HCT116 (cell line): ENCODE results near the gene ZZZ3. TPM values are rescaled to one million over a fixed set of nuclear protein-coding genes. Genes with fewer than 3 reads are reported as not detected.

ENCODE experiments used
- ATAC-seq: fragments of 200-7000 bp; cut with Tn5 transposase; 2 replicates; pipeline ENCODE4 v1.9.1; 2020; ENCODE audit warnings: mild to moderate bottlenecking, moderate library complexity
- BruUV-seq: library from RNA; stranded (reverse); fragments of 400-500 nt; replicated peaks from 2 replicates; lab custom pipeline; 2021; lab: Mats Ljungman, UMichigan
- CTCF ChIA-PET: fragments of 300-600 bp; sonication (Branson Sonifier 250); formaldehyde crosslinking; loops from one replicate; lab custom pipeline; 2021; ENCODE audit warnings: antibody characterized with exemption; lab: Charles Lee
- POLR2A ChIA-PET: fragments of 300-600, 350-600 bp; sonication (Branson Sonifier 250); formaldehyde crosslinking; loops from one replicate; lab custom pipeline; 2021; ENCODE audit warnings: antibody characterized with exemption; lab: Charles Lee
- RAD21 ChIA-PET, 2 experiments: fragments of 300-600 bp; sonication (Branson Sonifier 250); formaldehyde crosslinking; loops; one replicate each; lab custom pipeline; 2023; ENCODE audit warnings: low total read pairs in 2 of 2; ENCODE audit not compliant: uncharacterized antibody in 2 of 2, unreplicated experiment in 2 of 2, low non-redundant PET in 1 of 2; lab: Charles Lee
- DNase-seq: peaks from one replicate; pipeline ENCODE4 v3.0.0-alpha.2; 2010; ENCODE audit warnings: low read depth, low spot score
- H2AFZ ChIP-seq: fragments of 200-600 bp; shearing (Covaris generic), sonication (generic); 2 replicates; pipeline ENCODE4 v1.6.1; 2017; ENCODE audit warnings: low read depth, mixed run types, mixed read lengths, antibody characterized with exemption, low read length; ENCODE audit not compliant: poor library complexity, severe bottlenecking
- H3K27ac ChIP-seq: 2 replicates; pipeline ENCODE4 v1.5.1; 2012; ENCODE audit warnings: low read depth, low read length
- H3K27me3 ChIP-seq: fragments of 200-600 bp; sonication (generic); 2 replicates; pipeline ENCODE4 v1.6.1; 2016; ENCODE audit warnings: mixed run types, low read length, mixed read lengths; ENCODE audit not compliant: insufficient read depth
- H3K36me3 ChIP-seq, 2 experiments: fragments of 200-500 bp in 1 of 2; fragments of 200-600 bp in 1 of 2; sonication (Bioruptor generic) in 1 of 2; sonication (generic) in 1 of 2; 2 replicates each; pipeline versions ENCODE4 v1.5.1 to v1.6.1; 2014 to 2016; ENCODE audit warnings: low read length in 2 of 2, inconsistent platforms in 1 of 2, mixed read lengths in 1 of 2, mixed run types in 1 of 2; ENCODE audit not compliant: insufficient read depth in 2 of 2, control insufficient read depth in 1 of 2
- H3K4me1 ChIP-seq, 2 experiments: fragments of 200-600 bp in 1 of 2; sonication (generic) in 1 of 2; 2 replicates each; pipeline versions ENCODE4 v1.5.1 to v1.6.1; 2012 to 2017; ENCODE audit warnings: low read length in 2 of 2, inconsistent platforms in 1 of 2, mild to moderate bottlenecking in 1 of 2, mixed read lengths in 1 of 2, mixed run types in 1 of 2, moderate library complexity in 1 of 2; ENCODE audit not compliant: insufficient read depth in 2 of 2, control insufficient read depth in 1 of 2
- H3K4me2 ChIP-seq: fragments of 200-600 bp; sonication (generic); 2 replicates; pipeline ENCODE4 v1.6.1; 2017; ENCODE audit warnings: mixed run types, low read length, mixed read lengths
- H3K4me3 ChIP-seq, 2 experiments: fragments of 200-600 bp in 1 of 2; sonication (generic) in 1 of 2; replicated peaks in 1 of 2; 2 replicates each; pipeline ENCODE4 v1.5.1; 2011 to 2016; ENCODE audit warnings: low read length in 2 of 2, control low read depth in 1 of 2, low read depth in 1 of 2, mild to moderate bottlenecking in 1 of 2, mixed read lengths in 1 of 2, mixed run types in 1 of 2
- H3K79me2 ChIP-seq: fragments of 200-600 bp; sonication (generic); 2 replicates; pipeline ENCODE4 v1.6.1; 2017; ENCODE audit warnings: mild to moderate bottlenecking, mixed run types, low read length, moderate library complexity, mixed read lengths; ENCODE audit not compliant: insufficient read depth
- H3K9ac ChIP-seq: fragments of 200-600 bp; sonication (generic); 2 replicates; pipeline ENCODE4 v1.6.1; 2016; ENCODE audit warnings: low read length, mixed read lengths
- H3K9me2 ChIP-seq: fragments of 200-600 bp; sonication (generic), shearing (Covaris generic); 2 replicates; pipeline ENCODE4 v1.6.1; 2017; ENCODE audit warnings: mixed run types, mild to moderate bottlenecking, moderate library complexity; ENCODE audit not compliant: insufficient read depth
- H3K9me3 ChIP-seq, 2 experiments: fragments of 200-500 bp in 1 of 2; fragments of 200-600 bp in 1 of 2; sonication (Bioruptor generic) in 1 of 2; sonication (generic) in 1 of 2; 2 replicates each; pipeline ENCODE4 v1.6.1; 2014 to 2017; ENCODE audit warnings: low read length in 2 of 2, mixed read lengths in 2 of 2, inconsistent platforms in 1 of 2, low read depth in 1 of 2, mild to moderate bottlenecking in 1 of 2, mixed run types in 1 of 2, moderate library complexity in 1 of 2; ENCODE audit not compliant: control insufficient read depth in 1 of 2, insufficient read depth in 1 of 2
- H4K20me1 ChIP-seq: fragments of 200-600 bp; sonication (generic), shearing (Covaris generic); 2 replicates; pipeline ENCODE4 v1.6.1; 2017; ENCODE audit warnings: mixed run types, mild to moderate bottlenecking, moderate library complexity; ENCODE audit not compliant: insufficient read depth
- ATF3 ChIP-seq: IDR thresholded peaks from 2 replicates; pipeline ENCODE4 v1.6.1; 2012
- CBX3 ChIP-seq: IDR thresholded peaks from 2 replicates; pipeline ENCODE4 v1.6.1; 2012; ENCODE audit warnings: low read depth
- CEBPB ChIP-seq: IDR thresholded peaks from 2 replicates; pipeline ENCODE4 v1.6.1; 2012; ENCODE audit warnings: low read depth
- CTCF ChIP-seq, 3 experiments: fragments of 200-600 bp in 1 of 3; sonication (generic) in 1 of 3; IDR thresholded peaks in 2 of 3; conservative IDR thresholded peaks in 1 of 3; 2 replicates each; pipeline ENCODE4 v1.5.1; 2012 to 2017; ENCODE audit warnings: low read depth in 2 of 3, low read length in 2 of 3, antibody characterized with exemption in 1 of 3, borderline replicate concordance in 1 of 3, control low read depth in 1 of 3, mild to moderate bottlenecking in 1 of 3, mixed read lengths in 1 of 3, mixed run types in 1 of 3, moderate library complexity in 1 of 3; ENCODE audit not compliant: insufficient read depth in 1 of 3
- EGR1 ChIP-seq: IDR thresholded peaks from 2 replicates; pipeline ENCODE4 v1.6.1; 2012; ENCODE audit warnings: low read depth
- ELF1 ChIP-seq: IDR thresholded peaks from 2 replicates; pipeline ENCODE4 v1.6.1; 2012; ENCODE audit warnings: low read depth, borderline replicate concordance
- EZH2 ChIP-seq: fragments of 200-600 bp; sonication (generic); IDR thresholded peaks from 2 replicates; pipeline ENCODE4 v1.6.1; 2017; ENCODE audit warnings: antibody characterized with exemption, mixed run types
- EZH2phosphoT487 ChIP-seq: fragments of 200-600 bp; IDR thresholded peaks from 2 replicates; pipeline ENCODE4 v1.6.1; 2018; ENCODE audit warnings: antibody characterized with exemption, borderline replicate concordance
- FOSL1 ChIP-seq: IDR thresholded peaks from 2 replicates; pipeline ENCODE4 v1.6.1; 2012; ENCODE audit warnings: low read depth
- JUND ChIP-seq: IDR thresholded peaks from 2 replicates; pipeline ENCODE4 v1.6.1; 2012
- MAX ChIP-seq: IDR thresholded peaks from 2 replicates; pipeline ENCODE4 v1.6.1; 2012
- POLR2A ChIP-seq: IDR thresholded peaks from 2 replicates; pipeline ENCODE4 v1.7.0; 2011; ENCODE audit warnings: borderline replicate concordance; ENCODE audit not compliant: insufficient read depth, insufficient read length; ENCODE audit errors: extremely low read depth
- POLR2AphosphoS5 ChIP-seq: IDR thresholded peaks from 2 replicates; pipeline ENCODE4 v1.6.1; 2011; ENCODE audit warnings: mild to moderate bottlenecking, low read depth, low read length, moderate library complexity
- RAD21 ChIP-seq: IDR thresholded peaks from 2 replicates; pipeline ENCODE4 v1.6.1; 2012; ENCODE audit warnings: low read depth, mild to moderate bottlenecking
- SIN3A ChIP-seq: IDR thresholded peaks from 2 replicates; pipeline ENCODE4 v1.6.1; 2012; ENCODE audit warnings: low read depth
- SP1 ChIP-seq: IDR thresholded peaks from 2 replicates; pipeline ENCODE4 v1.6.1; 2012; ENCODE audit warnings: low read depth
- SRF ChIP-seq: IDR thresholded peaks from 2 replicates; pipeline ENCODE4 v1.6.1; 2012; ENCODE audit warnings: low read depth
- TCF7L2 ChIP-seq: IDR thresholded peaks from 2 replicates; pipeline ENCODE4 v1.7.0; 2011; ENCODE audit warnings: borderline replicate concordance, inconsistent platforms; ENCODE audit not compliant: insufficient read depth, insufficient read length; ENCODE audit errors: extremely low read depth
- YY1 ChIP-seq: IDR thresholded peaks from 2 replicates; pipeline ENCODE4 v1.6.1; 2011; ENCODE audit warnings: low read length, low read depth, moderate library complexity, mild to moderate bottlenecking; ENCODE audit not compliant: insufficient replicate concordance; ENCODE audit errors: extremely low read depth
- ZBTB33 ChIP-seq: IDR thresholded peaks from 2 replicates; pipeline ENCODE4 v1.6.1; 2011; ENCODE audit warnings: mild to moderate bottlenecking, low read length, moderate library complexity; ENCODE audit not compliant: insufficient replicate concordance; ENCODE audit errors: extremely low read depth
- ZFX ChIP-seq: fragments of 450-650 bp; IDR thresholded peaks from 2 replicates; pipeline ENCODE4 v1.6.1; 2017
- ZNF274 ChIP-seq: fragments of 200-500 bp; sonication (Bioruptor generic); IDR thresholded peaks from 2 replicates; pipeline ENCODE4 v1.6.1; 2014; ENCODE audit warnings: mild to moderate bottlenecking, low read depth, low read length, inconsistent platforms
- intact Hi-C: fragments of 100-400 bp; cut with micrococcal nuclease; formaldehyde crosslinking; loops from 2 replicates; pipeline ENCODE4 v1.10.0; 2022
- total RNA-seq: library from RNA; stranded (reverse); gene quantifications from one replicate; pipeline ENCODE4 v1.2.1, GENCODE V29; 2021; ENCODE audit not compliant: unreplicated experiment

ZZZ3 gene
- total RNA-seq, 1 experiment from 2014 or later = 48.9 TPM

- TF ChIP-seq RAD21 (no peak), EGR1 (no peak), CTCF (IDR thresholded peaks at IDR 0.05 in 2 of 3, conservative IDR thresholded peaks at IDR 0.05 in 1 of 3; ENCODE audit: borderline replicate concordance in 1 of 3, insufficient read depth in 1 of 3, low read depth in 2 of 3, low read length in 2 of 3) (no peak), SP1 (peak; percentile 28; the same call in 1 of the 2 replicates)
These were observed at the start of gene ZZZ3 (continued) for GRCh38 chr1:77682460-77683159.

GRCh38 chr1:77732090-77732489 is 49.6 kb upstream of the ZZZ3 start:
- no TSS peak for BruUV-seq

More at GRCh38 chr1:77732090-77732489, 49.6 kb upstream of the ZZZ3 start:
- Histone ChIP-seq H3K4me1 (no peaks in the 10 kb centered on the region), H3K9me3 (no peaks in the 10 kb centered on the region), H3K9ac (no peak overlapping the region), H3K27ac (no peak overlapping the region), H3K4me2 (no peak overlapping the region), H3K4me3 (no peak overlapping the region), H3K9me2 (no peaks in the 10 kb centered on the region), H4K20me1 (no peaks in the 10 kb centered on the region), H3K36me3 (peaks cover 0 to 12% of the 10 kb centered on the region in 2 experiments; a peak in 3 of 4 replicates), H2AFZ (no peak overlapping the region), H3K79me2 (0 out of 2 replicates have a peak, but pooled peaks cover 3% of the 10 kb centered on the region), H3K27me3 (no peaks in the 10 kb centered on the region)
- TF ChIP-seq ELF1 (no peak), FOSL1 (no peak), YY1 (no peak), EZH2 (no peak), SIN3A (no peak), ZFX (no peak), ZNF274 (no peak), CBX3 (no peak), RAD21 (no peak), JUND (no peak), EZH2phosphoT487 (no peak), ATF3 (no peak), MAX (no peak), POLR2AphosphoS5 (no peak), ZBTB33 (no peak), EGR1 (no peak), TCF7L2 (no peak), POLR2A (no peak), SRF (no peak), CEBPB (no peak)
- CTCF ChIA-PET = no interaction called here
- no peak for ATAC-seq
- POLR2A ChIA-PET = no interaction called here
- DNase-seq = no peak
- RAD21 ChIA-PET = no interaction called here
- intact Hi-C loops = no loop called here
